ENCODE measurements around the gene MYLIP.

- TF ChIP-seq POLR2AphosphoS5 (IDR thresholded peaks at IDR 0.05; ENCODE audit: low read depth, low read length) = no peak
- no peak for TF ChIP-seq POLR2A (IDR thresholded peaks at IDR 0.05; ENCODE audit: insufficient read depth in 1 of 2, low read depth in 2 of 2, low read length in 2 of 2)
- TF ChIP-seq EZH2 (conservative IDR thresholded peaks at IDR 0.05; ENCODE audit: low read depth, low read length) = no peak
- no peak for TF ChIP-seq SRF (IDR thresholded peaks at IDR 0.05; ENCODE audit: low read depth, low read length)
- no peak for TF ChIP-seq PRDM15 (CRISPR knock-in tag; IDR thresholded peaks at IDR 0.05)
- no peak for TF ChIP-seq DPF2 (CRISPR knock-in tag; IDR thresholded peaks at IDR 0.05; ENCODE audit: borderline replicate concordance, low read depth)
- TF ChIP-seq KLF9 (CRISPR knock-in tag; IDR thresholded peaks at IDR 0.05; ENCODE audit: low read depth) = no peak
These were observed 11.7 kb downstream of the MYLIP start for GRCh38 chr6:16140607-16141006.
